Measurements from ENCODE around the gene NME1.
"Not testable (repeated sequence)": the region's sequence is repeated elsewhere in the genome, so short reads cannot be mapped to it uniquely, and the experiment has no call there.

The NME1 gene

DNA sequence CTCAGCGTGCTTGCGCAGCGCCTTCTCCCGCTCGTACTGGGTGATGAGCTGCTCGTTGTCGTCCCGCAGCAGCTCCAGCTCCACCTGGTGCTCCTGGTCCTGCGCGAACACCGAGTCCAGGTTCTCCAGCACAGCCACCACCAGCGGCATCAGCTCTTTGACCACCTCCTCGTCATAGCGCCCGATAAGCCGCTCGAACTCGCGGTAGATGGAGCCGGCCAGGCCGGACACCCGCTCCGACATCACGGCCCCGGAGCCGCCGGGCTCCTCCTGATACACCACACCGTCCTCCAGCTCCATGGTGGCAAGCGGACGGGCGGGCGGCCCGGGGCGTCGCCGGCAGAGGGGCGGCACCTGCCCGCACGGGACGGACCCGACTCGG lies 33.0 kb upstream of the NME1 start:
- DNase-seq (ENCODE audit: low read depth) = no peak
- peak overlapping the region; percentile 90 for H3K4me3 ChIP-seq (ENCODE audit: control insufficient read depth, low read depth, low read length)
- no peak for TF ChIP-seq CTCF (conservative IDR thresholded peaks at IDR 0.05; ENCODE audit: control insufficient read depth, insufficient read depth, low read depth, low read length)

GRCh38 chr17:51120739-51121619 lies 32.4 kb upstream of the NME1 start, which contains the start of gene SPAG9:
SPAG9 (minus strand) TSS chr17:51120868; CDS start chr17:51120656, 212 bp downstream.
- H3K4me3 ChIP-seq (ENCODE audit: control insufficient read depth, low read depth, low read length) = peak within 1 kb of the TSS; percentile 90
- no peak for TF ChIP-seq CTCF (conservative IDR thresholded peaks at IDR 0.05; ENCODE audit: control insufficient read depth, insufficient read depth, low read depth, low read length)
- peak; percentile 93 for DNase-seq (ENCODE audit: low read depth)

DNA sequence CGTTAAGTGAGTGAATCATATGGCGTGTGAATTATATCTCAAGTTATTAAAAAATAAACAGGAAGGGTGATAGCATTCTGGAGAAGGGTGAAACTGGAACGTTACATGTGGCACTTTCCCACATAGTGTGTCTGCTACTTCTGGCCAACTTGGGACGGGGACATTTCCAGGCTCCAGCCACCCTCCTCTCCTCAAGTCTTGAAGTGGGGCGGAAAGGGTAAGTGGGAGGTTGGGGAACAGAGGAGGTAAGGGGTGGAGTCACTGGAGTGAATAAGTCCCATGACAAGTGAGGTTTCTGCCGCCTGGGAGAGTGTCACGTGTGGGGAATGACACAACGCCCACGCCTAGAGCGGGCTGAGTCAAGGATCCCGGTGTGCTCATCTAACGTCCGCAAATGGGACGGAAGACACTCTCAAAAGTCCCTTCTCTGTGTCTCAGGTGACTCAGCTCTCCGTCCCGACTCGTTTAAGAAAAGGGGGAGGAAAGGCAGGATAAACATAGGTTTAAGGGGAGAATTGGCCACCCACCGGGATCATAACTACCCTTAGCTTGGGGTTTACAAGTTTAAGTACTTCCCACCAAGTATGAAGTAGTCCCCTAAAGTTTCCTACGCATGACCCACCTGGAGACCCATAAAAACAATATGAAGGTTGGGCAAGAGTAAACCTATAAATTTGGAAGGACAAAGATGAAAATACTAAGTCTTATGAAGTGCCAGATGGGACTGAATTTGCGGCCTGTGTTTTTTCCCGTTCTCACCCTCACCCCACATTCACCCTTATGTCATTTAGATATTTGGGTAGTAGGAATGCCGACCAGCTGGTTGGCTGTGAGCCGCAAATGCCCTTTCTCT lies 31.5 kb upstream of the NME1 start:
- TF ChIP-seq CTCF (conservative IDR thresholded peaks at IDR 0.05; ENCODE audit: control insufficient read depth, insufficient read depth, low read depth, low read length) = no peak
- DNase-seq (ENCODE audit: low read depth) = peak; percentile 96
- peak overlapping the region; percentile 78 for H3K4me3 ChIP-seq (ENCODE audit: control insufficient read depth, low read depth, low read length)

DNA sequence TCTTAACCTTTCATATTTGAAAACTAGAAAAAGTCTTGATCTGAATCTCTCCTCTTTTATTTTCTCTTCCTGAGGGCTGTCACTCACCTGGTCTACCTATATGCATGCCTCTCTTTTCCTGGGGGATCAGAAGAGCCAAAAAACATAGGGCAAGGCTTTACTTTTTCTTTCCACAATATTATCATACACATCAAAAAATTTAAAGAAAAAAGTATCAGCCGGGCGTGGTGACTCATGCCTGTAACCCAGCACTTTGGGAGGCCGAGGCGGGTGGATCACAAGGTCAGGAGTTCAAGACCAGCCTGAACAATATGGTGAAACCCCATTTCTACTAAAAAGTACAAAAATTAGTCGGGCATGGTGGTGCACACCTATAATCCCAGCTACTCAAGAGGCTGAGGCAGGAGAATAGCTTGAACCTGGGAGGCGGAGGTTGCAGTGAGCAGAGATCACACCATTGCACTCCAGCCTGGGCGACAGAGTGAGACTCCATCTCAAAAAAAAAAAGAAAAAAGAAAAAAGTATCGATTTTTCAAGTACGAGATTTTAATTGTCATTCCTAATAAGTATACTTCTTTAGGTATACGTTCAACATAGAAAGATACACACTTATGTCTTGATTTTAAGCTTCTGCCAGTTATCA lies 30.8 kb upstream of the NME1 start:
- H3K4me3 ChIP-seq (ENCODE audit: control insufficient read depth, low read depth, low read length) = not testable (repeated sequence)

GRCh38 chr17:51124640-51125503 lies 28.5 kb upstream of the NME1 start:
- no peak overlapping the region for H3K4me3 ChIP-seq (ENCODE audit: control insufficient read depth, low read depth, low read length)
- no peak for DNase-seq (ENCODE audit: low read depth)
- TF ChIP-seq CTCF (conservative IDR thresholded peaks at IDR 0.05; ENCODE audit: control insufficient read depth, insufficient read depth, low read depth, low read length) = no peak

More for the DNA sequence above, 30.8 kb upstream of the NME1 start:
- DNase-seq (ENCODE audit: low read depth) = not testable (repeated sequence)

- DNase-seq (ENCODE audit: low read depth) = no peak
- no peak overlapping the region for H3K4me3 ChIP-seq (ENCODE audit: control insufficient read depth, low read depth, low read length)
- TF ChIP-seq CTCF (conservative IDR thresholded peaks at IDR 0.05; ENCODE audit: control insufficient read depth, insufficient read depth, low read depth, low read length) = no peak
These were observed 25.3 kb upstream of the NME1 start for GRCh38 chr17:51128076-51128475.

All from fibroblast of mammary gland (primary cell).